ENCODE results near the gene NDUFA13.

Gene NDUFA13

DNA sequence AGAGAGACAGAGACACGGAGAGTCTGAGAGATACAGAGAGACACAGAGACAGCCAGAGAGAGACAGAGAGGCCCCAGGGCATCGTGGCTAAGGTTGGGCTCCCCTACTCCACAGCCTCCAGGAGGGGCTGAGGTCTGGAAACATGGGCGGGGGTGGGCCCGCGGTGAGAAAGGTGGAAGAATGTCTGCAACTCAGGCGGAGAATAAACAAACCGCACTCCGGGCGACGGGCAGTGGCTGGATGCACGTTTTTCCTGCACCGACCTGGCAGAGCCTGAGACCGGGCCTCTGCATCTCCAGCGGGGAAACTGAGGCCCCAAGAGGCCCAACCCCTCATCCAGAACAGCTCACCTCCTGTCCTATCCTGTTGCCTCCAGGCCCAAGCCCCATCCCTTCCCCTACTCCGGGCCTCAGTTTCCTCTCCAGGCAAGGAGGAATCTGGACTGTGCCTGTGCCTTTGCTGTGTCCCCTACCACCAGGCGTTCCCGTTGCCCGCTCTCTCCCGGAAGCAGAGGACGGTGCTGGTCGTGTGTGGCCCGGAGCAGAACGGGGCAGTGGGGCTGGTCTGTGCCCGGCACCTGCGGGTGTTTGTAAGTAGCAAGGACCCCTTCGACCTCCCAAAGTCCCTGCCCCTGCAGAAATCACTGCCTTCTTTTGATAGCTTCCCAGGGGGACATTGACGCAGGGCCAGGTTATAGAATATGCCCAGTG is 18.7 kb downstream of the NDUFA13 start:
- DNase-seq: no peak

DNA sequence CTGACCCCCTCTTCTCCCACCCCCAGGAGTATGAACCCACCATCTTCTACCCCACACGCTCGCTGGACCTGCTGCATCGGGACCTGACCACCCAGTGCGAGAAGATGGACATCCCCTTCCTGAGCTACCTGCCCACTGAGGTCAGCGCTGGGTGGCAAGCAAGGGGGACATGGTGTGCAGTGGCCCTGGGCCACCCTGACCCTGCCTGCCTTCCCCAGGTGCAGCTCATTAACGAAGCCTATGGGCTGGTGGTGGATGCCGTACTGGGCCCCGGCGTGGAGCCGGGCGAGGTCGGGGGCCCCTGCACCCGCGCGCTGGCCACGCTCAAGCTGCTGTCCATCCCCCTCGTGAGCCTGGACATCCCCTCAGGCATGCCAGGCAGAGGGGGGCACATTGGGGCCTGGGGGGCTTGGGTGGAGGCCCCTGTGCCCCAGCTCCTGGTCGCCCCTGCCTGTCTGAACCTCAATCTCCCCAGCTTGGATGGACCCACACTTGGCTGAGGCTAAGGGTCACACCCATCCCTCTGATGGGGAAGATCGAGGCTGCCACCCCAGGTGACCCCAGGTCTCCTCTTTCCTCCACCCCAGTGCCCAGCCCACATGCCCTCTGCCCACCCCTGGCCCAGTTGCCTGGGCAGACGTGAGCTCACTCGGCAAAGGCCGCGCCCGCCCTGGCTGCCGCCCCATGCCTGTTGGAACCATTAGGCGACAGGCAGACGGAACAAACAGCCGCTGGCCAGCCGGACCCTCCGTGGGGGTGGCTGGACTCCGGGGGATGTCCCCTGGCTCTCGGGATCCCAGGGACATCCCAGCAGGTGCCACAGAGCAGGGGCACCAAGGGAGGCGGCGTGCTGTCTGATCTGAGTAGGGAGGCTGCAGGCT is 19.5 kb downstream of the NDUFA13 start:
- DNase-seq: no peak

DNA sequence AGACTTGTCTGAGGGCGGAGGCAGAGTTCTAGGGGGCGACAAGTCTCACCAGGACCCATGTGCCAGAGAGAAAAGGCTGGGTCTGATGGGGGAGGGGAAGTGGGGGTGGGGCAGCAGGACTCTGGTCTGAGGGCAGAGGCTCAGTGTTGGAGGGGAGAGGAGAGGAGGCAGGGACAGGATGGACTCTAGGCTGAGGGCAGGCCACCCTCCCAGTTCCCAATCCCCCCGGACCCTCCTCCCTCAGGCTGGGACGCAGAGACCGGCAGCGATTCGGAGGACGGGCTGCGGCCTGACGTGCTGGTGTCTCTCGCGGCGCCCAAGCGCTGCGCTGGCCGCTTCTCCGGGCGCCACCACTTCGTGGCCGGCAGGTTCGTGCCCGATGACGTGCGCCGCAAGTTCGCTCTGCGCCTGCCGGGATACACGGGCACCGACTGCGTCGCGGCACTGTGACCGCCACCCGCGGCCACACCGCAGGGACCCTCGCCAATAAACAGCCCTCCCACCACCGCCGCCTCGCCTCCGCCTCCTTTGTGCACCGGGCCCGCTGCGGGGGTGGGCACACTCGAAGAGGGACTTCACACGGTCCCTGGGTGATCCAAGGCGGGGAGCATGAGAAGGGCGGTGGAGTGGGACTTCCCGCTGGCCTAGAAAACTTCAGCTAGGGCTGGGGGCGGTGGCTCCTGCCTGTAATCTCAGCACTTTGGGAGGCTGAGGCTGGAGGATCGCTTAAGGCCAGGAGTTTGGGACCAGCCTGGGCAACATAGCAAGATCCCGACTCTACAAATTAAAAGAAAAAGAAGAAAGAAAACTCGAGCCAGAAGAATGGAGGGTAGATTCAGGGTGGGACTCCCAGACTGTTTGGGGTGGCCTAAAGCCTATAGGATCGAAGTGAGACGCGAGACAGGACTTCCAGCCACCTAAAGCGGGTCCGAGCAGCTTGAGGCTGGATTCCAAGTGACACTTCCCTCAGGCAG is 21.3 kb downstream of the NDUFA13 start:
- DNase-seq: no peak

DNA sequence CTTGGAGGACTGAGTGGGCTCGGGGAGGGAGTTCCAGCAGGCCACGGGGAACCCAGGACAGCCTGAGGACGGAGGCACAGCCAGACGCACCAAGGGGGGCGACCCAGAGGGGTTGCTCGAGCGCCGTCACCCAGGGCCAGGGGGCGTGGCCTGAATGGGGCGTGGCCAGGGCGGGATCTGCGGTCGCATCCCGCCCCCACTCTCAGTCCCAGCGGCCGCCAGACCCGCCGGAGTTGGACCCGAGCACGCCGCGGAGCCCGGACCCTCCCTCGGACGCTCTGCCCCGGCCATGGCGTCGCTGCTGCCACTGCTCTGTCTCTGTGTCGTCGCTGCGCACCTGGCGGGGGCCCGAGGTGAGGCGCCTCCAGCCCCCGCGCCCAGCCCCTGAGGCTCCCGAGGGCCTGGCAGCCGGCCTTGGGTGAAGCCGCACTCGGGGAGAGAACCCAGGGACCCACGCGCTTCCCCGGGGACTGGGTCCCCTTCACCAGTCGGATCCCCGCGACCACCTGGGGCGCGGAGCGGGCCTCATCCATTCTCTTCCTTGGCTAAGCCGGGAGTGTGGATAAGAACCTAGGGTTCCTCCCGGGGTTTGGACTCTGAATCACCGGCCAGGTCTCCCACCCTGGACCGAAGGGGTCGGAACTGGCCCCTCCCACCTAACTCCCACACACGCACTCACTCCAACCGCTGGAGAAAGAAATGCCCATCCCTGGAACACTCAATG is 22.2 kb downstream of the NDUFA13 start, which contains the start of gene CILP2:
CILP2 (plus strand) TSS at position 205 of the 724 bp plus-strand sequence; CDS start at position 290, 85 bp downstream.
- peak; percentile 83 for DNase-seq

DNA sequence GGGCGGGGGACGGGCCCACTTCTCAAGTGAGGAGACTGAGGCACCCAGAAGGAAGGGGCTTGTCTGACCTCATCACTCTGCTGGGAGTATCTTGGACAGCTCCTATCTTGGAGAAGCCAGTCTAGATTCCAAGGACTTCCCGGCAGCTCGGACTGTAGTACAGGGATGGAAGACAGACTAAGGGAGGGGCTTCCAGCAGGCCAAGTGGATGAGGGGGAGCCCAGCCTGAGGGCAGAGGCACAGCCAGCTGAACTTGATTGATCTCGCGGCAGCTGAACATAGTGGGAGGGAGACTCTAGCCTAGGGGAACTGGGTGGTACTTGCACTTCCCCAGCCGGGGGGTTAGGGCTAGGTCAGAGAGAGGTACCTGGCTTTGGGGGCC is 22.8 kb downstream of the NDUFA13 start:
- no peak for DNase-seq

DNA sequence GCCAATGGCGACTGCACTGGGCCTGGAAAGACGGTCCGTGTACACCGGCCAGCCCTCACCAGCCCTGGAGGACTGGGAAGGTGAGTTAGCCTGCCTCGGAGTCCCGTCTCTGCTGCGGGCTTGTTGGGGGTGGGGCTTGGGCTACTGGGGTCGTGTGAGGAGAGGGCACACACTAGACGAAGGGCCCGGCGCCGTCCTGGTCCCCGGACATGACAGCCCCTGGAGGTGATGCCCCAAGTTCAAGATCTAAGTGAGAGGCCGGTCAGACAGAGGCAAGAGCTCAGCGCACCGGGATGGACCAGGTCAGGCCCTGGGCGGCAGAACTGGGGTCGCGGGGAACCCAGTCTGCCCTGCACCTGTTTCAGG is 23.7 kb downstream of the NDUFA13 start:
- DNase-seq: peak; percentile 57

DNA sequence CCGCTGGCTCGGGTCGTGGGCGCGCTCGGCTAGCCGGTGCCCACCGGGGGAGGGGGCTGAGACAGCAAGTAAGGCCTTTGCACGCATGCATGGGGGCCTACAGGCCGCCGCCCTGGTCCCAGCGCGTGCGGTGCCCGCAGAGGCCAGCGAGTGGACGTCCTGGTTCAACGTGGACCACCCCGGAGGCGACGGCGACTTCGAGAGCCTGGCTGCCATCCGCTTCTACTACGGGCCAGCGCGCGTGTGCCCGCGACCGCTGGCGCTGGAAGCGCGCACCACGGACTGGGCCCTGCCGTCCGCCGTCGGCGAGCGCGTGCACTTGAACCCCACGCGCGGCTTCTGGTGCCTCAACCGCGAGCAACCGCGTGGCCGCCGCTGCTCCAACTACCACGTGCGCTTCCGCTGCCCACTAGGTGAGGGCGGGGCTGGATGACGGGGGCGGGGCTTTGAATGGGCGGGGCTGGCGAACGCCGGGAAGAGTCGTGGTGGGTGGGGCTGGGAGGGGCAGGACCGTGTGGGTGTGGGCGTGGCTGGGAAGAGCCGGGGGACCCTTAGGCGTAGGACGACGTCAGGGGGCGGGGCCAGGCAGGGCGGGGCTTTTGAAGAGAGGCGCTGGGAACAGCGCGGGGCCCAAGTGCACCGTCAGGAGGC is 24.2 kb downstream of the NDUFA13 start:
- no peak for DNase-seq

DNA sequence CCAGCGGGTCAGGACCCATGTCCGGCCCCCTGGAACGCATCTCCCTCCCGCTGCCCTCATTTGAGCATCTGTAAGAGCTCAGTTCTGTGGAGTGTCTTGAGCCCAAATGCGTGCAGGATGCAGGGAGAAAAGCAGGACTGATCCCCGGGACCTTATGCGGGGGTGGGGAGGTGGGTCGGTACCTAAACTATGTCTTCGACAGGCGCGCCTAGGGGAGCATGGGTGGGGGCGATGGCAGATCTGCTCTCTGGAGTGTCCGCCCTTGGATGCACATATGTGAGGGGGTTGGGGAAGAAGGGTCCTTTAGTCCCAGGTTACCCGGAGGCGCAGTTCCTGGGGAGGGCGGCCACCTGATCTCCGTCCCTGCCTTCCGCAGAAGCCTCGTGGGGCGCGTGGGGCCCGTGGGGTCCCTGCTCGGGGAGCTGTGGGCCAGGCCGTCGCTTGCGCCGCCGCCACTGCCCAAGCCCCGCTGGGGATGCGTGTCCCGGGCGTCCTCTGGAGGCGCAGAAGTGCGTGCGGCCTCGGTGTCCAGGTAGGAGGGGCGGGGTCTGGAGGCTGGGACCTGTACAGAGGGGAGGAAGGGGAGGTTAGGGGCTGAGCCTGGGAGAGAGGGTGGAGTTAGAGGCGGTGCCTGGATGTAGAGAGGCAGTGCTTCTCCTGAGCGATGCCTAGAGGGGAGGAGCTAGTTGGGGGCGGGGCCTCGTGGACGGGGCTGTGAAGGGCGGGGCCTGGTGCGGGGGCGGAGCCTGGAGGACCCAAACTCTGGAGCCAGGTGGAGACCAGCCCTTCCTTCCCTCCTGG is 24.9 kb downstream of the NDUFA13 start:
- peak; percentile 95 for DNase-seq

DNA sequence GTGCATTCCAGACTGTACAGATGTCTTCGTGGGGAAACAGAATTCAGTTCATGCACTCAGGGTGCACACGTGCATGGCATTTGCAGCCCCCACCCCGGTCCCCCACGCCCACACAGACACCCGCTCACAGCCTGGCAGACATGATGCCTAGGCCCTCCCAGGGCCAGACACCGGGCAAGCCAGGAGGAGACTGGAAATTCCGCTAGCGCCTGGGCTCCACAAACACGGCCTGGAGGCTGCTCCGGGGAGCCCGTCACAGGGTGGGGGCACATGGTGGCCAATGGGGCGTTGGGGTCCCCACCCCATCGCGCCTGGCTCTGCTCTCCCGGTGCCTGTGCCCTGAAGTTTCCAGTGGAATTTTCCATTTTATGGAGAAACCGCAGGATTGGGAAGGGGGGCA is 25.6 kb downstream of the NDUFA13 start:
- DNase-seq: no peak

DNA sequence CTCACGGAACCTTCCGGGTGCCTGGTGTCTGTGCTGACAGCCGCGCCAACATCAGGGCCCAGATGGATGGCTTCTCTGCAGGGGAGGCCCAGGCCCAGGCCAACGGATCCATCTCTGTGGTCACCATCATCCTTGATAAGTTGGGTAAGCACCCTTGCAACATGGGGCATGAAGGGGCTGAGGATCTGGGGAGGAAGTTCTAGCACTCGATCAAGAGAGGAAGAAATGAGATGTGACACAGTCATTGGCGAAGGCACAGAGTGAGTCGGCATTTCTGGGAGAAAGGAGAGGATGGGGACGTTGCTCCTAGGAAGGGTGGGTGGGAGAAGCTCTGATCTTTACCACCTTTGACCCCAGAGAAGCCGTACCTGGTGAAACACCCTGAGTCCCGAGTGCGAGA is 26.5 kb downstream of the NDUFA13 start:
- no peak for DNase-seq

DNA sequence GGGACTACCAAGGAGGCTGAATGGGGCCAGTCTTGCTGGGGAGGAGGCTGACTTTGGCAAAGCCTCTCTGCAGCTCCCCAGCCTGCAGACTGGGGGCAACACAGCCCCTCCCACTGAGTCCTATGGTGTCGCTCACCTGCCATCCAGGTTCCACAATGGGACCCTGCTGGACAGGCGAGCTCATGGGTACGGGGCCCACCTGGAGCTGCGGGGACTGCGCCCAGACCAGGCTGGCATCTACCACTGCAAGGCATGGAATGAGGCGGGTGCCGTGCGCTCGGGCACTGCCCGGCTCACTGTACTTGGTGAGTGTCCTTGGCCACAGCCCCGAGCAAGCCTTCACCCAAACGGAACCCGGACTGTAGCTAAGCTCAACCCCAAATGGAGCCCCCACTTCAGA is 27.1 kb downstream of the NDUFA13 start:
- DNase-seq: no peak

DNA sequence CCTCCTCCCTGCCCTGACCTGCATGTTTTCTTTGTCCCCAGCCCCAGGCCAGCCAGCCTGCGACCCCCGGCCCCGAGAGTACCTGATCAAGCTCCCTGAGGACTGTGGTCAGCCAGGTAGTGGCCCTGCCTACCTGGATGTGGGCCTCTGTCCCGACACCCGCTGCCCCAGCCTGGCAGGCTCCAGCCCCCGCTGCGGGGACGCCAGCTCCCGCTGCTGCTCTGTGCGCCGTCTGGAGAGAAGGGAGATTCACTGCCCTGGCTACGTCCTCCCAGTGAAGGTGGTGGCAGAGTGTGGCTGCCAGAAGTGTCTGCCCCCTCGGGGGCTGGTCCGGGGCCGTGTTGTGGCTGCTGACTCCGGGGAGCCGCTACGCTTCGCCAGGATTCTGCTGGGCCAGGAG is 27.6 kb downstream of the NDUFA13 start:
- DNase-seq: no peak

DNA sequence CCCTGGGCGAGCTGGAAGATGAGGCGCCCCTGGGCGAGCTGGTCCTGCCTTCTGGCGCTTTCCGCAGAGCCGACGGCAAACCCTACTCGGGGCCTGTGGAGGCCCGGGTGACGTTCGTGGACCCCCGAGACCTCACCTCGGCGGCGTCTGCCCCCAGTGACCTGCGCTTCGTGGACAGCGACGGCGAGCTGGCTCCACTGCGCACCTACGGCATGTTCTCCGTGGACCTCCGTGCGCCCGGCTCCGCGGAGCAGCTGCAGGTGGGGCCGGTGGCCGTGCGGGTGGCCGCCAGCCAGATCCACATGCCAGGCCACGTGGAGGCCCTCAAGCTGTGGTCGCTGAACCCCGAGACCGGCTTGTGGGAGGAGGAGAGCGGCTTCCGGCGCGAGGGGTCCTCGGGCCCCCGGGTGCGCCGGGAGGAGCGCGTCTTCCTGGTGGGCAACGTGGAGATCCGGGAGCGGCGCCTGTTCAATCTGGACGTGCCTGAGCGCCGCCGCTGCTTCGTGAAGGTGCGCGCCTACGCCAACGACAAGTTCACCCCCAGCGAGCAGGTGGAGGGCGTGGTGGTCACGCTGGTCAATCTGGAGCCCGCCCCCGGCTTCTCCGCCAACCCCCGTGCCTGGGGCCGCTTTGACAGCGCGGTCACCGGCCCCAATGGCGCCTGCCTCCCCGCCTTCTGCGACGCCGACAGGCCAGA is 28.4 kb downstream of the NDUFA13 start:
- DNase-seq: no peak

DNA sequence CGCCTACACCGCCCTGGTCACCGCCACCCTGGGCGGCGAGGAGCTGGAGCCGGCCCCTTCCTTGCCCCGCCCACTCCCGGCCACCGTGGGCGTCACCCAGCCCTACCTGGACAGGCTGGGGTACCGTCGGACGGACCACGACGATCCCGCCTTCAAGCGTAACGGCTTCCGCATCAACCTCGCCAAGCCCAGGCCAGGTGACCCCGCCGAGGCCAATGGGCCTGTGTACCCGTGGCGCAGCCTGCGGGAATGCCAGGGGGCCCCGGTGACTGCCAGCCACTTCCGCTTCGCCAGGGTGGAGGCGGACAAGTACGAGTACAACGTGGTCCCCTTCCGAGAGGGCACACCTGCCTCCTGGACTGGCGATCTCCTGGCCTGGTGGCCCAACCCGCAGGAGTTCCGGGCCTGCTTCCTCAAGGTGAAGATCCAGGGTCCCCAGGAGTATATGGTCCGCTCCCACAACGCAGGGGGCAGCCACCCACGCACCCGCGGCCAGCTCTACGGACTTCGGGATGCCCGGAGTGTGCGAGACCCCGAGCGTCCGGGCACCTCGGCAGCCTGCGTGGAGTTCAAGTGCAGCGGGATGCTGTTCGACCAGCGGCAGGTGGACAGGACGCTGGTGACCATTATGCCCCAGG is 29.0 kb downstream of the NDUFA13 start:
- no peak for DNase-seq

DNA sequence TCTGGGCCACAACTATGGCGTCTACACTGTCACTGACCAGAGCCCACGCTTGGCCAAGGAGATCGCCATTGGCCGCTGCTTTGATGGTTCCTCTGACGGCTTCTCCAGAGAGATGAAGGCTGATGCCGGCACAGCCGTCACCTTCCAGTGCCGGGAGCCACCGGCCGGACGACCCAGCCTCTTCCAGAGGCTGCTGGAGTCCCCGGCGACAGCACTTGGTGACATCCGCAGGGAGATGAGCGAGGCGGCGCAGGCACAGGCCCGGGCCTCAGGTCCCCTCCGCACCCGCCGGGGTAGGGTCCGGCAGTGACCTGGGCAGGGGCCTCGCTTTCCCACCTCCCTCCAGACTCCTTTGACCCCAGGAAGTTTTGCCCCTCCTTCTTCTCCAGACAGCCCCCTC is 29.7 kb downstream of the NDUFA13 start:
- DNase-seq: no peak

DNA sequence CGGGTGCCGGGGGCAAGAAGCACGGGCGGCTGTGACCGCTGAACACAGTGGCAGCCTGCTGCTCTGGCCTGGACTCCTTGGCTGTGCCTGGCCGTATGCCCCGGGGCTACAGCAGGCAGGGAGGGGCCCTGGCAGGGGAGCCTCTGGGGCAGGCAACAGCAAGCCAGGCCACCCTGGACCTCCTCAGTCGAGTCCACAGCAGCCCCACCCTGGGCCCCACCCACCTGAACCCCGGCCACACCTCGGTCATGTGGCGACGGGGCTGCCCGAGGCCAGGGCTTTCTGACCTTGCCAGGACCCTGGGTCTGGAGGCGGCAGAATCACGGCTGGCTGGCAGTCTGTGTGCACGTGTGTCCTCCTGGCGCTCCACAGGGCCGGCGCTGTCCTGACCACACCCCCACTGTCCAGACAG is 30.7 kb downstream of the NDUFA13 start:
- no peak for DNase-seq

DNA sequence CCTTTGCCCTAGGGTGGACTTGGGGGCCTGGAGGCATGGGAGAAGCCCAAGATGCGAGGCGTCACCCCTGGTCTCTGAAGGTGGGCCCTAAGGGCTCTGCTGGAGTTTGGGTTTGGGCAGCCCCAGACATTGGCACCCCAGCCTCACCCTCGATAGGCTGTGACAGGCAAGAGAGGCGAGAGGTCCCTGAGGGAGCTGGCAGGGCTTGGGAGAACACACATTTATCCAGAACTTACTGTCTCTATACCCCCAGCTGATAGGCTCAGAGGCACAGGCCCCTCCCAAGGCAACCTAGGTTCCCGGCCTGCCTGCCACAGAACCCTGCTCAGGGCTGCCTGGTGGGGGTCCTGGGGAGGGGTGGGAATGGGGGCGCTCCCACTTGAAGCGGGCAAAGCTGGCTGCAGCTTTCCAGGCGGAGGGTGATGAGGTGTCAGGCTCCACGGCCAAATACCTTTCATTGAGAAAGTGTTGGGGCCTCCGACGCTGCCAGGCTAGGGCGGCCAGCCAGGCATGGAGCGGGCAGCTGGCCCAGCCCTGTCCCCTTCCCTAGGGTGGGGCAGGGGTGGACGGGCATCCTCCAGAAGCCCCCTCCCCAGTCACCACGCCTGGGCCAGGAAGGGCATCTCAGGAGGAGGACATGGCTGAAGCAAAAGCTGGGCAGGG is 31.8 kb downstream of the NDUFA13 start:
- DNase-seq: no peak

DNA sequence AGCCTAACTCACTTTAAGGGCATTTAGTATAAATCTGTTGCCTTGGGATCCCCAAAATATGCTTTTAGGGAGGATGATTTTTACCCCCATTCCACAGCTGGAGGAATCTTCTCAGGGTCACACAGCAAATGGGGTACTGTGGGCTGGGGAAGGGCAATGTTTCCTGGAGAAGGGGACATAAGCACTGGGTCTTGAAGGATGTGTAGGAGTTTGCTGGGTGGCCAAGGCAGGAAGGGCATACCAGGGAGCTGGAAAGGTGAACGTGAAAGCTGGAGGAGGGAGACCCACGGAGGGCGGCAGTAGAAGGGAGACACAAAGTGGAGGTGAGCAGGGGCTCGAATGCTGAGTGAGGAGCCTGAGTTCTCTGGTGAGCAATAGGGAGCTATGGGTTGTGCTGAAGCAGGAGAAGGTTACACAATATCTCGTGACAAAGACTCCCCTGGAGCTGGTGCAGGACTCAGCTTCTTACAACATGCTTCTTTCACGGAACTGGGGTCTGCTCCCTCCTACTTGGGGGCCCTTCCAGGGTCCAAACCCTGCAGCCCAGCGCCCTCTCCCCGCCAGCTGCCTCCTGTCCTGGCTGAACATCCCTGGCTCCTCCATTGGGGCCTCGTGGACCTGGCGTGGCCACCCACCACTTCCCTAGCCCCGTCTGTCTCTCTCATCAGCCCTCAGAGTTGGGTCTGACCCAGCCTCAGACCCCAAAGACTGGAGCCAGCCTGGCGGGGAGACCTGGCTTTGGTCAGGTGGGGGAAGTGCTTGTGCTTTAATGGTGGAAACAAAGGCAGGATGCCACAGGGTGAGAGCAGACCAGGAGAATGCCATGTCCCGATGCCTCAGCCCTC is 33.1 kb downstream of the NDUFA13 start:
- no peak for DNase-seq
